ENCODE measurements around the gene SFT2D2.
"Not testable (repeated sequence)": the region's sequence is repeated elsewhere in the genome, so short reads cannot be mapped to it uniquely, and the experiment has no call there.

Gene SFT2D2

DNA sequence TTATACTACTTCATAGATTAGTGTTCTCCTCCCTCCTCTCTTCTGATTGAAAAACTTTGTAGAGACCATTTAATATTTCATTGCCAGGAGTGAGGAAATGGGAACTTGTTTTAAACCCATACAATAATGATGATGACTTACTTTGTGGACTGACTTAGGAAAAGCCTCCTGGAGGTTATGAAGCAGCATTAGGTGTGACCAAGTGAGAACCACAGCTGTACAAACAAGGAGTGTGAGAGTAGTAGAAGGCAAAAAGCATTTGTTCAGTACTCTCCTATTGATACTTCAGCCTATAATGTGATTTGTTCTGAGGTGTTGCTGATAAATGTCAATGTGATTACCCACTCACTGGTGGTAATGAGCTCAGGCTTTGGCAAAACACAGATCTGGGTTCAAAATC is 38.6 kb upstream of the SFT2D2 start:
- in situ Hi-C loops (cut with MboI; ENCODE audit: low pct_unique_long_range_greater_than_20kb, low sequenced_read_pairs, unreplicated experiment), result no loop called here
- DNase-seq (ENCODE audit: low spot score), result no peak
- TF ChIP-seq, protein P1, sequence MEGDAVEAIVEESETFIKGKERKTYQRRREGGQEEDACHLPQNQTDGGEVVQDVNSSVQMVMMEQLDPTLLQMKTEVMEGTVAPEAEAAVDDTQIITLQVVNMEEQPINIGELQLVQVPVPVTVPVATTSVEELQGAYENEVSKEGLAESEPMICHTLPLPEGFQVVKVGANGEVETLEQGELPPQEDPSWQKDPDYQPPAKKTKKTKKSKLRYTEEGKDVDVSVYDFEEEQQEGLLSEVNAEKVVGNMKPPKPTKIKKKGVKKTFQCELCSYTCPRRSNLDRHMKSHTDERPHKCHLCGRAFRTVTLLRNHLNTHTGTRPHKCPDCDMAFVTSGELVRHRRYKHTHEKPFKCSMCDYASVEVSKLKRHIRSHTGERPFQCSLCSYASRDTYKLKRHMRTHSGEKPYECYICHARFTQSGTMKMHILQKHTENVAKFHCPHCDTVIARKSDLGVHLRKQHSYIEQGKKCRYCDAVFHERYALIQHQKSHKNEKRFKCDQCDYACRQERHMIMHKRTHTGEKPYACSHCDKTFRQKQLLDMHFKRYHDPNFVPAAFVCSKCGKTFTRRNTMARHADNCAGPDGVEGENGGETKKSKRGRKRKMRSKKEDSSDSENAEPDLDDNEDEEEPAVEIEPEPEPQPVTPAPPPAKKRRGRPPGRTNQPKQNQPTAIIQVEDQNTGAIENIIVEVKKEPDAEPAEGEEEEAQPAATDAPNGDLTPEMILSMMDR (IDR thresholded peaks at IDR 0.05; ENCODE audit: extremely low read depth, insufficient read depth, missing control alignments), result no peak

- in situ Hi-C loops (cut with MboI; ENCODE audit: low pct_unique_long_range_greater_than_20kb, low sequenced_read_pairs, unreplicated experiment), result no loop called here
- TF ChIP-seq, protein P1 (IDR thresholded peaks at IDR 0.05; ENCODE audit: extremely low read depth, insufficient read depth, missing control alignments), result no peak
- DNase-seq (ENCODE audit: low spot score), result no peak
Observed at GRCh38 chr1:168190403-168190802, 35.4 kb upstream of the SFT2D2 start.

DNA sequence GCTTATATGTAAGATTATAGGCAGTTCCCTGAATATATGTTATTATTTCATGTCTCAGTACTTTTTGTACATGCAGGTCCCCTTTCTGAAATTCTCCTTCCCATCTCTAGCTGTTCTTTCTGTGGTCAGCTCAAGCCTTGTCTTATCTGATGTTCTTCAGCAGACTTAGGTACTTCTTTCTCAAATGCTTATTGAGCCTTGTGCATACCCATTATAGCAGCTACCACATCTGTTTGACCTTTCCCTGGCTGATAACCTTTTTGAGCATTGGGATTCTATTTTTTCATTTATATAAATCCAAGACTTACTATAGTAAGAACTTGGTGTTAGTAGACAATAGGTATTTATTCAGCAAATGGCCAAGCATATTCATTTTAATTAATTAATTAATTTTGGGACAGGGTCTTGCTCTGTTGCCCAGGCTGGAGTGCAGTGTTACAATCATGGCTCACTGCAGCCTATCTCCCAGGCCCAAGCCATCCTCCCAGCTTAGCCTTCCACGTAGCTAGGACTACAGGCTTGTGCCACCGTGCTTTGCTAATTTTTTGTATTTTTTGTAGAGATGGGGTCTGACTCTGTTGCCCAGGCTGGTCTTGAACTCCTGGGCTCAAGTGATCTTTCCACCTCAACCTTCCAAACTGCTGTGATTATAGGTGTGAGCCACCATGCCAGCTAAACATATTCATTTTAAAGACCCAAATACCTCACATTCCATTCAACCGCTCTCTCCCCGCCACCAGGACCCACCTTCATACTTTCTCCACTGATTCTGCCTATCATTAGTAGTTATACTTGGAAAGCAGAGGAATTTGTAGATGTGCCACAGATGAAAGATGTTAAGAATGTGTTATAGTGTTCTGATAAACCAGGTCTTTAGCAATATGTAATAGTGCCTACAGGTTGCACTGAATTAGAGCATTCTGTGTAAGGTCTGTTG is 30.3 kb upstream of the SFT2D2 start:
- DNase-seq (ENCODE audit: low spot score), result no peak
- TF ChIP-seq, protein P1 (IDR thresholded peaks at IDR 0.05; ENCODE audit: extremely low read depth, insufficient read depth, missing control alignments), result no peak
- in situ Hi-C loops (cut with MboI; ENCODE audit: low pct_unique_long_range_greater_than_20kb, low sequenced_read_pairs, unreplicated experiment), result no loop called here

DNA sequence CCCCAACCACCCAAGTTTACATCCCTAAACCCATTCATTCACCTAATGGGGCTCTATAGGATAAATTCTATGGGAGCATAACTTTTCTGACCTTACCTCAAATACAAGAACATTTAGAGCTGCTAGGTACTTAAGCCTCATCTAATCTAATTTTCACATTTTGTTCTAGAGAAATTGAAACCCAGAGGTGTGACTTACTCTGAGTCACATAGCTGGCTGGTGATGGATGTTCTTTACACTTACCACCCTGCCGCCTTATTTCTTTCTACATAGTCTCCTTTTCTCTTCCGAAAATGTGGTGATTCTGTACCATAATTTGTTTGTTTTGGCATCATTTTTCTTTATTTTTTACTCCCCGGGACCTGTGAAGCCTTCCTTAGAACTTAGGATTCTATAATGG is 26.7 kb upstream of the SFT2D2 start:
- in situ Hi-C loops (cut with MboI; ENCODE audit: low pct_unique_long_range_greater_than_20kb, low sequenced_read_pairs, unreplicated experiment), result no loop called here
- TF ChIP-seq, protein P1 (IDR thresholded peaks at IDR 0.05; ENCODE audit: extremely low read depth, insufficient read depth, missing control alignments), result no peak
- no peak for DNase-seq (ENCODE audit: low spot score)

GRCh38 chr1:168202941-168203654 is 22.7 kb upstream of the SFT2D2 start:
- TF ChIP-seq, protein P1 (IDR thresholded peaks at IDR 0.05; ENCODE audit: extremely low read depth, insufficient read depth, missing control alignments), result no peak
- DNase-seq (ENCODE audit: low spot score), result no peak
- in situ Hi-C loops (cut with MboI; ENCODE audit: low pct_unique_long_range_greater_than_20kb, low sequenced_read_pairs, unreplicated experiment), result no loop called here

DNA sequence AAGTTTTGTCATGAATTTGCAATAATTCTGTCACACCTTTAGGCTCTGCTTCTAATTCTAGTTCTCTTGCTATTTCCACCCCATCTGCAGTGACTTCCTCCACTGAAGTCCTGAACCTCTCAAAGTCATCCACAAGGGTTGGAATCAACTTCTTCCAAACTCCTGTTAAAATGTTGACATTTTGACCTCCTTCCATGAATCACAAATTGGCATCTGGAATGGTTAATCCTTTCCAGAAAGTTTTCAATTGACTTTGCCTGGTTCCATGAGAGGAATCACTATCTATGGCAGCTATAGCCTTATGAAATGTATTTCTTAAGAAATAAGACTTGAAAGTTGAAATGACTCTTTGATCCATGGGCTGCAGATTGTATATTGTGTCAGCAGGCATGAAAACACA is 19.7 kb upstream of the SFT2D2 start:
- TF ChIP-seq, protein P1 (IDR thresholded peaks at IDR 0.05; ENCODE audit: extremely low read depth, insufficient read depth, missing control alignments), result no peak
- DNase-seq (ENCODE audit: low spot score), result no peak
- in situ Hi-C loops (cut with MboI; ENCODE audit: low pct_unique_long_range_greater_than_20kb, low sequenced_read_pairs, unreplicated experiment), result no loop called here

GRCh38 chr1:168207673-168208072 is 18.1 kb upstream of the SFT2D2 start:
- in situ Hi-C loops (cut with MboI; ENCODE audit: low pct_unique_long_range_greater_than_20kb, low sequenced_read_pairs, unreplicated experiment); DNase-seq (ENCODE audit: low spot score): not testable (repeated sequence)
